ENCODE results near the gene RIN3.

DNA sequence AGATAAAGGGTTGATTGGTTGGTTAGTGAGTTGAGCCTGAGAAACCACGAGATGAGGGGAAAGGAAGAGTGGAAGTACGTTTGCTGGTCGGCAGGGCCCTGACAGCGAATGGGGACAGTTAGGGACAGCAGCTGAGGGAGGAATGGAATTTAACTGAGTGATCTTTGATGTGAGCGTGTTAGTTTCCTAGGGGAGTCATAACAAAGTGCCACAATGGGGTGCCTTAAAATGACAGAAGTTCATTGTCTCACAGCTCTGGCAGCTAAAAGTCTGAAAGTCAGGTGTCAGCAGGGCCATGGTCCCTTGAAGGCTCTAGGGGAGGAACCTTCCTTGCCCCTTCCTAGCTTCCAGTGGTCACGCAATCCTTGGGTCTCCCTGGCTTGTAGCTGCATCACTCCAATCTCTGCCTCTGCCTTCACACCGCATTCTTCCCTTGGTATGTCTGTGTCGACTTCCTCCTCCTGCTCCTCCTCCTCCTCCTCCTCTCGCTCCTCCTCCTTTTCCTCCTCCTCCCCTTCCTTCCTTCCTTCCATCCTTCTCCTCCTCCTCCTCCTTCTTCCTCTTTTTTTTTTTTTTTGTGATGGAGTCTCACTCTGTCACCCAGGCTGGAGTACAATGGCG, 26.0 kb upstream of the RIN3 start:
- TF ChIP-seq, protein P1, sequence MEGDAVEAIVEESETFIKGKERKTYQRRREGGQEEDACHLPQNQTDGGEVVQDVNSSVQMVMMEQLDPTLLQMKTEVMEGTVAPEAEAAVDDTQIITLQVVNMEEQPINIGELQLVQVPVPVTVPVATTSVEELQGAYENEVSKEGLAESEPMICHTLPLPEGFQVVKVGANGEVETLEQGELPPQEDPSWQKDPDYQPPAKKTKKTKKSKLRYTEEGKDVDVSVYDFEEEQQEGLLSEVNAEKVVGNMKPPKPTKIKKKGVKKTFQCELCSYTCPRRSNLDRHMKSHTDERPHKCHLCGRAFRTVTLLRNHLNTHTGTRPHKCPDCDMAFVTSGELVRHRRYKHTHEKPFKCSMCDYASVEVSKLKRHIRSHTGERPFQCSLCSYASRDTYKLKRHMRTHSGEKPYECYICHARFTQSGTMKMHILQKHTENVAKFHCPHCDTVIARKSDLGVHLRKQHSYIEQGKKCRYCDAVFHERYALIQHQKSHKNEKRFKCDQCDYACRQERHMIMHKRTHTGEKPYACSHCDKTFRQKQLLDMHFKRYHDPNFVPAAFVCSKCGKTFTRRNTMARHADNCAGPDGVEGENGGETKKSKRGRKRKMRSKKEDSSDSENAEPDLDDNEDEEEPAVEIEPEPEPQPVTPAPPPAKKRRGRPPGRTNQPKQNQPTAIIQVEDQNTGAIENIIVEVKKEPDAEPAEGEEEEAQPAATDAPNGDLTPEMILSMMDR (IDR thresholded peaks at IDR 0.05) = no peak
- no peak for TF ChIP-seq POLR2A (IDR thresholded peaks at IDR 0.05)
